ENCODE data around the gene ENAH. TPM values are rescaled to one million over a fixed set of nuclear protein-coding genes. Genes with fewer than 3 reads are reported as not detected.
"Not testable (repeated sequence)": the region's sequence is repeated elsewhere in the genome, so short reads cannot be mapped to it uniquely, and the experiment has no call there.

The ENAH gene
- total RNA-seq, 4 donors from 2014 or later = 198 to 229 (median 201) TPM

DNA sequence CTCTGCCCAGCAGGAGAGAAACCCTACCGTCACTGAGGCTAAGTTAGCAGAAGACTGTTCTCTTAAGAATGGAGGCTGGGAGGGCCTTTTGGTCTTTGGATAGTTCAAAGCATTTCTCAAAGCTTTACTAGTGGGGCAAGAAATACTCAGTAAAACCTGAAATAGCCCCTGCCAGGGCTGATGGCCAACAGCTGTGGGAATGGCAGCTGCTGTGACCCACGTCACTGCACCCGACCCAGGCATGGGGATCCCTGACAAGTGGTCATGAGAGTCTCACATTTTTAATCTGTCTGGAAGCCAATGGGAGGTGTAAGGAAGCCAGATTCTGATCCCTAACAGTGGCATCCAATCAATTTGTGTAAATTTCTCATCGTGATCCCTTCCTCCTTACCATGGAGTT lies 44.5 kb upstream of the ENAH start:
- H3K4me1 ChIP-seq = peaks cover 21 to 37% (median 25%) of the 10 kb centered on the region in 4 donors

GRCh38 chr1:225695578-225696337 lies 42.8 kb upstream of the ENAH start:
- no peaks in the 10 kb centered on the region for H3K9me3 ChIP-seq
- DNase-seq (ENCODE audit: extremely low spot score) = no peak
- no peaks in the 10 kb centered on the region for H3K36me3 ChIP-seq
- H3K27ac ChIP-seq (replicated peaks in 1 of 4) = peak overlapping the region in 1 of 4 donors; percentile 46
- no peak overlapping the region for H3K4me3 ChIP-seq
- intact Hi-C loops (cut with DNase I) = no loop called here
- no peaks in the 10 kb centered on the region for H3K27me3 ChIP-seq
- H3K4me1 ChIP-seq = peaks cover 22 to 37% (median 29%) of the 10 kb centered on the region in 4 donors
- TF ChIP-seq EP300 (IDR thresholded peaks at IDR 0.05) (no peak), POLR2A (IDR thresholded peaks at IDR 0.05; ENCODE audit: low read depth) (no peak), POLR2AphosphoS5 (IDR thresholded peaks at IDR 0.05) (no peak)
- TF ChIP-seq, protein P1, sequence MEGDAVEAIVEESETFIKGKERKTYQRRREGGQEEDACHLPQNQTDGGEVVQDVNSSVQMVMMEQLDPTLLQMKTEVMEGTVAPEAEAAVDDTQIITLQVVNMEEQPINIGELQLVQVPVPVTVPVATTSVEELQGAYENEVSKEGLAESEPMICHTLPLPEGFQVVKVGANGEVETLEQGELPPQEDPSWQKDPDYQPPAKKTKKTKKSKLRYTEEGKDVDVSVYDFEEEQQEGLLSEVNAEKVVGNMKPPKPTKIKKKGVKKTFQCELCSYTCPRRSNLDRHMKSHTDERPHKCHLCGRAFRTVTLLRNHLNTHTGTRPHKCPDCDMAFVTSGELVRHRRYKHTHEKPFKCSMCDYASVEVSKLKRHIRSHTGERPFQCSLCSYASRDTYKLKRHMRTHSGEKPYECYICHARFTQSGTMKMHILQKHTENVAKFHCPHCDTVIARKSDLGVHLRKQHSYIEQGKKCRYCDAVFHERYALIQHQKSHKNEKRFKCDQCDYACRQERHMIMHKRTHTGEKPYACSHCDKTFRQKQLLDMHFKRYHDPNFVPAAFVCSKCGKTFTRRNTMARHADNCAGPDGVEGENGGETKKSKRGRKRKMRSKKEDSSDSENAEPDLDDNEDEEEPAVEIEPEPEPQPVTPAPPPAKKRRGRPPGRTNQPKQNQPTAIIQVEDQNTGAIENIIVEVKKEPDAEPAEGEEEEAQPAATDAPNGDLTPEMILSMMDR (IDR thresholded peaks at IDR 0.05) = no peak
- 65% methylated on average over 6 of the region's 6 CpGs for WGBS

More for the DNA sequence above, 44.5 kb upstream of the ENAH start:
- H3K27me3 ChIP-seq = no peaks in the 10 kb centered on the region
- H3K27ac ChIP-seq (replicated peaks in 1 of 4) = no peak overlapping the region
- intact Hi-C loops (cut with DNase I) = no loop called here
- H3K9me3 ChIP-seq = no peaks in the 10 kb centered on the region
- no peak overlapping the region for H3K4me3 ChIP-seq
- no peak for TF ChIP-seq POLR2A (IDR thresholded peaks at IDR 0.05; ENCODE audit: low read depth)
- TF ChIP-seq EP300 (IDR thresholded peaks at IDR 0.05) = no peak
- 57% methylated on average over 4 of the region's 4 CpGs for WGBS
- no peak for DNase-seq (ENCODE audit: extremely low spot score)
- no peaks in the 10 kb centered on the region for H3K36me3 ChIP-seq

DNA sequence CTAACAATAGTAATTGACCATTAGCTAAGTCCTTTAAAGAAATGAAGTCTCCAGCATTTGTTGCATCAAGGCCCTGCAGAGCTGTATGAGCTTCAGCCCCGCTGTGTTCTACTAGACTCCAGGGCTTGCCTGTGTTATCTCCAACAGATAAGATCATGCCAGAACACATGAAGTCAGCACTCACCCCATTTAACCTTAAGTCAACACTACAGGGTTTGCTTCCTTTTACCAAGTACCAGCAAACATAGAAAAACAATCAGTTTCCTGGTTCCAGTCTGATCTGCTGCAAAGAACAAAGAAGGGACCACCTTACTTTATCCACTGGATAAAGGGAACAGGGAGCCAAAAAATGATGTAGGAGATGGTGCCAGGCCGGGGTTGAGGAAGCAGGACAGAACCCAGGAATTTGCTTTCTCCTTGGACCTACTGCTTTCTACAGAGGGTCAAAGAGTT lies 41.3 kb upstream of the ENAH start:
- DNase-seq (ENCODE audit: extremely low spot score) = no peak
- peak overlapping the region in 1 of 4 donors; percentile 34 for H3K27ac ChIP-seq (replicated peaks in 1 of 4)
- intact Hi-C loops (cut with DNase I) = no loop called here
- no peak overlapping the region for H3K4me3 ChIP-seq
- H3K9me3 ChIP-seq = no peaks in the 10 kb centered on the region
- H3K27me3 ChIP-seq = no peaks in the 10 kb centered on the region
- H3K36me3 ChIP-seq = no peaks in the 10 kb centered on the region
- H3K4me1 ChIP-seq = peaks cover 9 to 28% (median 18%) of the 10 kb centered on the region in 4 donors
- TF ChIP-seq, protein P1 (IDR thresholded peaks at IDR 0.05) = no peak
- TF ChIP-seq POLR2AphosphoS5 (IDR thresholded peaks at IDR 0.05) = peak in 1 of 2 donors; percentile 34
- WGBS = 71% methylated on average over 2 of the region's 2 CpGs

DNA sequence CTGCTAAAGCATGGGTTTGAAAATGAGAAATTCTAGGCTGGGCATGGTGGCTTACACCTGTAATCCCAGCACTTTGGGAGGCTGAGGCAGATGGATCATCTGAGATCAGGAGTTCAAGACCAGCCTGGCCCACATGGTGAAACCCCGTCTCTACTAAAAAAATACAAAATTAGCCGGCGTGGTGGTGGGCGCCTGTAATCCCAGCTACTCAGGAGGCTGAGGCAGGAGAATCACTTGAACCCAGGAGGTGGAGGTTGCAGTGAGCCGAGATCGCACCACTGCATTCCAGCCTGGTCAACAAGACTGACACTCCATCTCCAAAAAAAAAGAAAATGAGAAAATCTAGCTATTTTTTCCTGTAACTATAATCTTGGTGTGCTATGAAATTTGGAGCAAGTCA lies 40.8 kb upstream of the ENAH start:
- H3K27me3 ChIP-seq; DNase-seq (ENCODE audit: extremely low spot score); H3K9me3 ChIP-seq; H3K4me3 ChIP-seq; H3K36me3 ChIP-seq; intact Hi-C loops (cut with DNase I); H3K27ac ChIP-seq (replicated peaks in 1 of 4): not testable (repeated sequence)
- H3K4me1 ChIP-seq = peaks cover 9 to 27% (median 18%) of the 10 kb centered on the region in 4 donors
- 97% methylated on average over 6 of the region's 6 CpGs for WGBS

DNA sequence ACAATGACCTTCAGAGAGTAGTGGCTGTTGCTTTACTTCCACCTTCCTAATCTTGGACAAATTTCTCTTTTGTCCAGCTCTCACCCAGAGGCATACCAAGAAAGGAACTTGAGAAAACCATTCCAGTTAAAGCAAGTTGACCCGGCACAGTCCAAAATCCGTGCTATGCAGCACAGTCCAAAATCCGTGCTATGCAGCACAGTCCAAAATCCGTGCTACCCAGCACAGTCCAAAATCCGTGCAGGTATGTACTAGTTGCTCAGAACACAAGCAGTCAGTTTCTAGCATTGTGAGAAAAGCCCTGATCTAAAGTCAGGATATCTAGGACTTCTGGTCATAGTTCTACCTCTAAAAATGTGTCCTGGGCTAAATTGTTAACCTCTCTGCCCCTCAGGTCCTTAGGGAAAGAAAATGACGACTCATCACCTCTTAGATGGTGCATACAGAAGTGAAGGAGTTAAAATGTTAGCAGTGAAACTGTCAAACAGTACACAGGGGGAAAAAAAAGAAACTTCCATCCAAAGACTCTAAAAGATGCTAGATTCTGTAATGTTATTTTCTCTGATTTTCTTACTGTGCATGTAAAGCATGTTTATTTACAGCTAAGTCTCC lies 40.3 kb upstream of the ENAH start:
- DNase-seq (ENCODE audit: extremely low spot score) = no peak
- intact Hi-C loops (cut with DNase I) = no loop called here
- Histone ChIP-seq H3K27ac (replicated peaks in 1 of 4) (no peak overlapping the region), H3K4me1 (peaks cover 9 to 27% (median 18%) of the 10 kb centered on the region in 4 donors), H3K9me3 (no peaks in the 10 kb centered on the region), H3K4me3 (no peak overlapping the region), H3K36me3 (no peaks in the 10 kb centered on the region), H3K27me3 (no peaks in the 10 kb centered on the region)
- WGBS = 93% methylated on average over 6 of the region's 6 CpGs
- no peak for TF ChIP-seq EP300 (IDR thresholded peaks at IDR 0.05)
- TF ChIP-seq POLR2A (IDR thresholded peaks at IDR 0.05; ENCODE audit: low read depth) = no peak
- TF ChIP-seq POLR2AphosphoS5 (IDR thresholded peaks at IDR 0.05) = no peak
- TF ChIP-seq, protein P1 (IDR thresholded peaks at IDR 0.05) = no peak
